ENCODE results near the gene PPP1R37.

GRCh38 chr19:45100846-45101252 lies 7.9 kb downstream of the PPP1R37 start:
- no peak for TF ChIP-seq CTCF (IDR thresholded peaks at IDR 0.05; ENCODE audit: poor library complexity)
- TF ChIP-seq EZH2 (IDR thresholded peaks at IDR 0.05; ENCODE audit: borderline replicate concordance): no peak
